Measurements from ENCODE around the gene CRIP3. TPM values are rescaled to one million over a fixed set of nuclear protein-coding genes. Genes with fewer than 3 reads are reported as not detected.
"Not testable (repeated sequence)": the region's sequence is repeated elsewhere in the genome, so short reads cannot be mapped to it uniquely, and the experiment has no call there.

Gene CRIP3
- total RNA-seq, 2 experiments from 2014 or later: 2.2 to 2.4 TPM

- peaks cover under 1% of the 10 kb centered on the region for H3K27me3 Mint-ChIP-seq
- H3K36me3 Mint-ChIP-seq (ENCODE audit: low read depth): no peaks in the 10 kb centered on the region
- H3K4me1 Mint-ChIP-seq (ENCODE audit: low read depth): peaks cover 2% of the 10 kb centered on the region
- no peak for ATAC-seq
- no peak overlapping the region for H3K4me3 Mint-ChIP-seq
- ChIA-PET POLR2A (no interaction called here), CTCF (interaction anchor here (1.3 kb wide), 1 partner anchor 94 kb away, joined by 3 read pairs; no protein-coding TSS in a partner anchor)
- TF ChIP-seq CTCF (IDR thresholded peaks at IDR 0.05): no peak
- no peak for DNase-seq
- intact Hi-C loops (cut with micrococcal nuclease): no loop called here
- H3K9me3 Mint-ChIP-seq: no peaks in the 10 kb centered on the region
- no peak overlapping the region for H3K27ac Mint-ChIP-seq
Measured at GRCh38 chr6:43303751-43304331, 4.8 kb downstream of the CRIP3 start.

GRCh38 chr6:43303006-43303405, 5.6 kb downstream of the CRIP3 start:
- H3K27me3 Mint-ChIP-seq; intact Hi-C loops (cut with micrococcal nuclease); H3K4me3 Mint-ChIP-seq; H3K4me1 Mint-ChIP-seq (ENCODE audit: low read depth); H3K27ac Mint-ChIP-seq; DNase-seq; H3K9me3 Mint-ChIP-seq; H3K36me3 Mint-ChIP-seq (ENCODE audit: low read depth); POLR2A ChIA-PET; ATAC-seq: not testable (repeated sequence)
- CTCF ChIA-PET: interaction anchor here (1.3 kb wide), 1 partner anchor 95 kb away, joined by 3 read pairs; no protein-coding TSS in a partner anchor

GRCh38 chr6:43302126-43302525, 6.5 kb downstream of the CRIP3 start:
- intact Hi-C loops (cut with micrococcal nuclease): no loop called here
- Mint-ChIP-seq H3K9me3 (no peaks in the 10 kb centered on the region), H3K27ac (no peak overlapping the region), H3K36me3 (ENCODE audit: low read depth) (no peaks in the 10 kb centered on the region), H3K4me1 (ENCODE audit: low read depth) (no peaks in the 10 kb centered on the region), H3K4me3 (no peak overlapping the region), H3K27me3 (peaks cover 2% of the 10 kb centered on the region)
- CTCF ChIA-PET: no interaction called here
- DNase-seq (no peak), ATAC-seq (no peak)
- POLR2A ChIA-PET: no interaction called here
- TF ChIP-seq CTCF (IDR thresholded peaks at IDR 0.05): no peak

GRCh38 chr6:43301081-43301870, 7.3 kb downstream of the CRIP3 start:
- H3K36me3 Mint-ChIP-seq (ENCODE audit: low read depth): no peaks in the 10 kb centered on the region
- no peaks in the 10 kb centered on the region for H3K4me1 Mint-ChIP-seq (ENCODE audit: low read depth)
- POLR2A ChIA-PET: no interaction called here
- H3K27ac Mint-ChIP-seq: no peak overlapping the region
- no peak for DNase-seq
- no peak overlapping the region for H3K4me3 Mint-ChIP-seq
- CTCF ChIA-PET: no interaction called here
- H3K9me3 Mint-ChIP-seq: no peaks in the 10 kb centered on the region
- no peak for ATAC-seq
- peaks cover 2% of the 10 kb centered on the region for H3K27me3 Mint-ChIP-seq
- no peak for TF ChIP-seq CTCF (IDR thresholded peaks at IDR 0.05)
- intact Hi-C loops (cut with micrococcal nuclease): no loop called here

GRCh38 chr6:43299338-43300293, 9.0 kb downstream of the CRIP3 start:
- TF ChIP-seq CTCF (IDR thresholded peaks at IDR 0.05): no peak
- intact Hi-C loops (cut with micrococcal nuclease): no loop called here
- ChIA-PET CTCF (interaction anchor here (4.0 kb wide), 1 partner anchor 9 kb away, joined by 25 read pairs; the partner anchor contains the start of gene CRIP3), POLR2A (no interaction called here)
- H3K9me3 Mint-ChIP-seq: no peaks in the 10 kb centered on the region
- no peaks in the 10 kb centered on the region for H3K4me1 Mint-ChIP-seq (ENCODE audit: low read depth)
- DNase-seq (no peak), ATAC-seq (no peak)
- peaks cover 2% of the 10 kb centered on the region for H3K27me3 Mint-ChIP-seq
- no peaks in the 10 kb centered on the region for H3K36me3 Mint-ChIP-seq (ENCODE audit: low read depth)
- H3K4me3 Mint-ChIP-seq: no peak overlapping the region
- no peak overlapping the region for H3K27ac Mint-ChIP-seq
